ENCODE data around the gene PTHLH.

The PTHLH gene

GRCh38 chr12:27968972-27969623, 3.4 kb downstream of the PTHLH start:
- H3K4me1 ChIP-seq: peaks cover 20% of the 10 kb centered on the region
- H3K9ac ChIP-seq: peak overlapping the region; percentile 46
- H3K27me3 ChIP-seq (ENCODE audit: control insufficient read depth, insufficient read depth, low read length): no peaks in the 10 kb centered on the region
- TF ChIP-seq CTCF (IDR thresholded peaks at IDR 0.05): no peak
- H3K4me3 ChIP-seq (ENCODE audit: low read depth, low read length): peak overlapping the region; percentile 88
- H2AFZ ChIP-seq: peak overlapping the region; percentile 62
- H3K9me3 ChIP-seq (ENCODE audit: control insufficient read depth, low read length): no peaks in the 10 kb centered on the region
- peaks cover 15% of the 10 kb centered on the region for H3K36me3 ChIP-seq (ENCODE audit: control insufficient read depth, insufficient read depth, low read length)
- no peaks in the 10 kb centered on the region for H3K79me2 ChIP-seq
- peak overlapping the region; percentile 89 for H3K27ac ChIP-seq
- peak overlapping the region; percentile 91 for H3K4me2 ChIP-seq (ENCODE audit: low read length)

- Histone ChIP-seq H3K9me3 (ENCODE audit: control insufficient read depth, low read length) (no peaks in the 10 kb centered on the region), H3K9ac (no peak overlapping the region), H3K4me2 (ENCODE audit: low read length) (peak overlapping the region; percentile 91), H3K36me3 (ENCODE audit: control insufficient read depth, insufficient read depth, low read length) (peaks cover 15% of the 10 kb centered on the region), H3K27me3 (ENCODE audit: control insufficient read depth, insufficient read depth, low read length) (no peaks in the 10 kb centered on the region), H3K27ac (peak overlapping the region; percentile 89), H3K4me3 (ENCODE audit: low read depth, low read length) (peak overlapping the region; percentile 88), H3K79me2 (no peaks in the 10 kb centered on the region), H3K4me1 (peaks cover 20% of the 10 kb centered on the region), H2AFZ (no peak overlapping the region)
- no peak for TF ChIP-seq CTCF (IDR thresholded peaks at IDR 0.05)
These were observed 4.9 kb downstream of the PTHLH start for GRCh38 chr12:27967551-27968054.

- peaks cover 20% of the 10 kb centered on the region for H3K4me1 ChIP-seq
- no peaks in the 10 kb centered on the region for H3K79me2 ChIP-seq
- no peaks in the 10 kb centered on the region for H3K27me3 ChIP-seq (ENCODE audit: control insufficient read depth, insufficient read depth, low read length)
- no peaks in the 10 kb centered on the region for H3K9me3 ChIP-seq (ENCODE audit: control insufficient read depth, low read length)
- H3K4me3 ChIP-seq (ENCODE audit: low read depth, low read length): peak overlapping the region; percentile 88
- TF ChIP-seq CTCF (IDR thresholded peaks at IDR 0.05): no peak
- H2AFZ ChIP-seq: no peak overlapping the region
- no peak overlapping the region for H3K9ac ChIP-seq
- H3K27ac ChIP-seq: peak overlapping the region; percentile 89
- H3K4me2 ChIP-seq (ENCODE audit: low read length): peak overlapping the region; percentile 91
- H3K36me3 ChIP-seq (ENCODE audit: control insufficient read depth, insufficient read depth, low read length): peaks cover 15% of the 10 kb centered on the region
These were observed 5.7 kb downstream of the PTHLH start for GRCh38 chr12:27966870-27967269.

GRCh38 chr12:27965966-27966365, 6.6 kb downstream of the PTHLH start:
- Histone ChIP-seq H3K27ac (no peak overlapping the region), H3K9ac (no peak overlapping the region), H3K27me3 (ENCODE audit: control insufficient read depth, insufficient read depth, low read length) (no peaks in the 10 kb centered on the region), H3K79me2 (no peaks in the 10 kb centered on the region), H3K4me1 (peaks cover 18% of the 10 kb centered on the region), H3K9me3 (ENCODE audit: control insufficient read depth, low read length) (no peaks in the 10 kb centered on the region), H3K4me3 (ENCODE audit: low read depth, low read length) (peak overlapping the region; percentile 88), H2AFZ (no peak overlapping the region), H3K36me3 (ENCODE audit: control insufficient read depth, insufficient read depth, low read length) (peaks cover 15% of the 10 kb centered on the region), H3K4me2 (ENCODE audit: low read length) (peak overlapping the region; percentile 91)
- no peak for TF ChIP-seq CTCF (IDR thresholded peaks at IDR 0.05)

GRCh38 chr12:27965411-27965810, 7.1 kb downstream of the PTHLH start:
- peaks cover 18% of the 10 kb centered on the region for H3K4me1 ChIP-seq
- no peak overlapping the region for H3K9ac ChIP-seq
- H3K36me3 ChIP-seq (ENCODE audit: control insufficient read depth, insufficient read depth, low read length): peaks cover 15% of the 10 kb centered on the region
- peak overlapping the region; percentile 88 for H3K4me3 ChIP-seq (ENCODE audit: low read depth, low read length)
- no peaks in the 10 kb centered on the region for H3K79me2 ChIP-seq
- H3K9me3 ChIP-seq (ENCODE audit: control insufficient read depth, low read length): no peaks in the 10 kb centered on the region
- H3K27me3 ChIP-seq (ENCODE audit: control insufficient read depth, insufficient read depth, low read length): no peaks in the 10 kb centered on the region
- no peak overlapping the region for H2AFZ ChIP-seq
- no peak for TF ChIP-seq CTCF (IDR thresholded peaks at IDR 0.05)
- peak overlapping the region; percentile 91 for H3K4me2 ChIP-seq (ENCODE audit: low read length)
- no peak overlapping the region for H3K27ac ChIP-seq

Data from parathyroid adenoma (tissue), 2 donors.